K562 (cell line): Measurements from ENCODE around the gene KLF13. TPM values are rescaled to one million over a fixed set of nuclear protein-coding genes. Genes with fewer than 3 reads are reported as not detected.

Experiments used
- ATAC-seq: fragments of 200-7000 bp; cut with Tn5 transposase; 3 replicates; pipeline ENCODE4 v1.9.1; 2020; ENCODE audit warnings: moderate library complexity
- BruUV-seq: library from RNA; stranded (reverse); fragments of 400-500 nt; replicated peaks from 2 replicates; lab custom pipeline; 2021; lab: Mats Ljungman, UMichigan
- CTCF ChIA-PET: fragments of 300-600 bp; formaldehyde crosslinking; extraction: SDS; loops from one replicate; lab custom pipeline; 2021; ENCODE audit warnings: low intra/inter-chr PET ratio; lab: Yijun Ruan, JAX
- POLR2A ChIA-PET: fragments of 300-600, 350-650 bp; sonication (Branson Sonifier 250); formaldehyde crosslinking; extraction: SDS; loops from one replicate; lab custom pipeline; 2021; ENCODE audit warnings: antibody characterized with exemption, inconsistent platforms; lab: Yijun Ruan, JAX
- DNase-seq, 4 experiments: peaks; one replicate each; pipeline versions ENCODE4 v3.0.0 to v3.0.0-alpha.2; 2011 to 2018; ENCODE audit warnings: low spot score in 3 of 4, mixed read lengths in 3 of 4; ENCODE audit errors: extremely low read depth in 1 of 4
- FAIRE-seq: peaks from 2 replicates; lab custom pipeline; 2011; peaks lifted over from hg19 to GRCh38; lab: Jason Lieb, UNC
- H2AFZ ChIP-seq: 2 replicates; pipeline ENCODE4 v1.6.0; 2011; ENCODE audit warnings: low read depth, low read length, control low read depth, inconsistent platforms
- H3K27ac ChIP-seq: fragments of 200-600 bp; 3 replicates; pipeline ENCODE4 v1.8.0; 2011; ENCODE audit warnings: low read depth, mild to moderate bottlenecking, control low read depth, inconsistent platforms, low read length, moderate library complexity, mixed read lengths; ENCODE audit errors: extremely low read depth
- H3K27me3 ChIP-seq, 2 experiments: fragments of 300-600 bp in 1 of 2; 2 replicates in 1 of 2; 3 replicates in 1 of 2; pipeline versions ENCODE4 v1.6.0 to v1.8.0; 2011; ENCODE audit warnings: inconsistent platforms in 2 of 2, low read length in 2 of 2, mild to moderate bottlenecking in 1 of 2, mixed read lengths in 1 of 2, moderate library complexity in 1 of 2; ENCODE audit not compliant: control insufficient read depth in 2 of 2, insufficient read depth in 2 of 2
- H3K36me3 ChIP-seq: fragments of 300-600 bp; 3 replicates; pipeline ENCODE4 v1.8.0; 2011; ENCODE audit warnings: mild to moderate bottlenecking, low read length, inconsistent platforms; ENCODE audit not compliant: control insufficient read depth, insufficient read depth
- H3K4me1 ChIP-seq, 2 experiments: fragments of 200-600 bp in 1 of 2; replicated peaks in 1 of 2; 2 replicates in 1 of 2; 3 replicates in 1 of 2; pipeline versions ENCODE4 v1.5.1 to v1.8.0; 2011; ENCODE audit warnings: inconsistent platforms in 2 of 2, low read length in 2 of 2, mild to moderate bottlenecking in 1 of 2, mixed read lengths in 1 of 2, moderate library complexity in 1 of 2; ENCODE audit not compliant: control insufficient read depth in 2 of 2, insufficient read depth in 2 of 2
- H3K4me2 ChIP-seq: 2 replicates; pipeline ENCODE4 v1.6.1; 2011; ENCODE audit warnings: low read length, control low read depth, inconsistent platforms, mixed read lengths; ENCODE audit not compliant: insufficient read depth
- H3K4me3 ChIP-seq: fragments of 200-600 bp; sonication (generic), shearing (Covaris generic); 2 replicates; pipeline ENCODE4 v1.5.1; 2016; ENCODE audit warnings: control low read depth, inconsistent platforms
- H3K79me2 ChIP-seq: fragments of 200-600 bp; 3 replicates; pipeline ENCODE4 v1.8.0; 2011; ENCODE audit warnings: low read length, inconsistent platforms; ENCODE audit not compliant: control insufficient read depth, insufficient read depth
- H3K9ac ChIP-seq, 2 experiments: 2 replicates each; pipeline versions ENCODE4 v1.6.0 to v1.6.1; 2011; ENCODE audit warnings: low read depth in 2 of 2, low read length in 2 of 2, control low read depth in 1 of 2, inconsistent platforms in 1 of 2, mild to moderate bottlenecking in 1 of 2, mixed read lengths in 1 of 2; ENCODE audit not compliant: insufficient read depth in 1 of 2
- H3K9me1 ChIP-seq: one replicate; pipeline ENCODE4 v1.6.0; 2011; ENCODE audit warnings: inconsistent platforms, mild to moderate bottlenecking, low read length, moderate library complexity; ENCODE audit not compliant: control insufficient read depth, insufficient read depth
- H3K9me3 ChIP-seq: replicated peaks from 2 replicates; pipeline ENCODE4 v1.5.1; 2011; ENCODE audit warnings: low read depth, low read length, inconsistent platforms; ENCODE audit not compliant: control insufficient read depth, insufficient read depth
- H4K20me1 ChIP-seq: replicated peaks from 2 replicates; pipeline ENCODE4 v1.6.1; 2011; ENCODE audit warnings: low read length, inconsistent platforms, mixed read lengths; ENCODE audit not compliant: control insufficient read depth, insufficient read depth
- EHMT2 ChIP-seq: fragments of 450-650 bp; IDR thresholded peaks from 2 replicates; pipeline ENCODE4 v1.6.1; 2018; ENCODE audit warnings: antibody characterized with exemption
- HEY1 ChIP-seq: fragments of 250-450 bp; sonication (Bioruptor Pico); IDR thresholded peaks from 2 replicates; pipeline ENCODE4 v1.5.0; 2020; ENCODE audit warnings: mild to moderate bottlenecking, moderate library complexity, borderline replicate concordance
- PCBP1 ChIP-seq: fragments of 200-400 bp; formaldehyde crosslinking; IDR thresholded peaks from 2 replicates; pipeline ENCODE4 v1.6.1; 2018; ENCODE audit warnings: mild to moderate bottlenecking, low read depth, low read length; ENCODE audit not compliant: poor library complexity, severe bottlenecking
- THRA ChIP-seq: fragments of 450-650 bp; IDR thresholded peaks from 2 replicates; pipeline ENCODE4 v1.6.1; 2017; ENCODE audit warnings: mild to moderate bottlenecking, moderate library complexity
- TSC22D4 ChIP-seq: fragments of 450-650 bp; IDR thresholded peaks from 2 replicates; pipeline ENCODE4 v1.6.1; 2016; ENCODE audit warnings: missing genetic modification characterization, missing biosample characterization, control low read depth
- ZC3H11A ChIP-seq: IDR thresholded peaks from 2 replicates; pipeline ENCODE4 v1.6.1; 2012; ENCODE audit warnings: low read depth, low read length, improper control_type of control experiment
- ZNF140 ChIP-seq: fragments of 250-450 bp; sonication (Bioruptor Pico); IDR thresholded peaks from 2 replicates; pipeline ENCODE4 v1.8.0; 2021; ENCODE audit warnings: moderate library complexity, mild to moderate bottlenecking, inconsistent platforms
- ZNF239 ChIP-seq: fragments of 250-450 bp; sonication (Bioruptor Pico); IDR thresholded peaks from 2 replicates; pipeline ENCODE4 v1.4.0; 2020; ENCODE audit warnings: mild to moderate bottlenecking
- ZNF75A ChIP-seq: fragments of 450-650 bp; formaldehyde crosslinking; IDR thresholded peaks from 2 replicates; pipeline ENCODE4 v1.4.0; 2020; ENCODE audit warnings: mild to moderate bottlenecking
- WGBS: fragments of 100-300 bp; shearing (Covaris generic); methylation state at CpG from one replicate; pipeline ENCODE4 v1.1.6; 2016; ENCODE audit warnings: low coverage, mixed read lengths; ENCODE audit not compliant: insufficient coverage; ENCODE audit errors: missing lambda C conversion rate; 5-methylcytosine and 5-hydroxymethylcytosine counted together
- in situ Hi-C: fragments of 300-500 bp; cut with MboI; formaldehyde crosslinking; loops from 4 replicates; pipeline ENCODE4 v1.15.0; 2018; ENCODE audit warnings: inconsistent platforms, mixed read lengths
- intact Hi-C: fragments of 100-400 bp; cut with micrococcal nuclease; formaldehyde crosslinking; loops from 2 replicates; pipeline ENCODE4 v1.14.2; 2022
- polyA plus RNA-seq, 8 experiments: library from polyadenylated mRNA; depleted of rRNA in 4 of 8; stranded (reverse) in 5 of 8; unstranded in 3 of 8; fragments of >200 nt; fragmentation: Nextera tagmentation in 2 of 8; fragmentation: Illumina TruSeq in 1 of 8; extraction: Ambion mirVana in 2 of 8; extraction: Trizol in 1 of 8; gene quantifications; 2 replicates each; pipeline versions ENCODE4 v1.2.1 to v1.2.3, GENCODE V29; 2011 to 2014; ENCODE audit warnings: inconsistent platforms in 1 of 8, missing spikeins in 1 of 8
- total RNA-seq, 7 experiments: library from RNA; depleted of rRNA in 6 of 7; stranded (reverse); fragments of >200 nt in 6 of 7; fragmentation: Illumina TruSeq in 2 of 7; extraction: Trizol in 2 of 7; gene quantifications; 2 replicates each; pipeline versions ENCODE4 v1.2.1 to v1.2.3, GENCODE V29; 2011 to 2021; ENCODE audit warnings: low replicate concordance in 1 of 7

Gene KLF13
- total and polyA plus RNA-seq, 9 of the 15 experiments (the other 6 are each of a cell fraction or from before 2014, with no cell fraction given) = 1.8 to 10.5 (median 4.8) TPM

GRCh38 chr15:31294067-31294466, 32.6 kb upstream of the KLF13 start:
- TF ChIP-seq ZNF75A (no peak), ZNF140 (CRISPR knock-in tag) (no peak), TSC22D4 (tag) (no peak), HEY1 (CRISPR knock-in tag) (no peak), PCBP1 (no peak), EHMT2 (no peak), ZNF239 (CRISPR knock-in tag) (no peak), ZC3H11A (no peak), THRA (no peak)
- H4K20me1 ChIP-seq = 0 out of 2 replicates have a peak, but pooled peaks cover 7% of the 10 kb centered on the region
- H3K79me2 ChIP-seq = no peaks in the 10 kb centered on the region
- H3K4me1 ChIP-seq = peaks cover 6 to 7% of the 10 kb centered on the region in 2 experiments; a peak in 4 of 5 replicates
- no peak overlapping the region for H3K4me3 ChIP-seq
- intact Hi-C loops (no loop called here), in situ Hi-C loops (no loop called here)
- no TSS peak for BruUV-seq
- WGBS = 3% methylated on average over 2 of the region's 2 CpGs
- no peak overlapping the region for H3K9ac ChIP-seq
- ATAC-seq (no peak), DNase-seq (no peak), FAIRE-seq (no peak)
- POLR2A ChIA-PET = no interaction called here
- no peaks in the 10 kb centered on the region for H3K9me3 ChIP-seq
- CTCF ChIA-PET = no interaction called here
- no peaks in the 10 kb centered on the region for H3K36me3 ChIP-seq
- H2AFZ ChIP-seq = no peak overlapping the region
- no peak overlapping the region for H3K27ac ChIP-seq
- peaks cover 10 to 28% of the 10 kb centered on the region in 2 experiments; a peak in 4 of 5 replicates for H3K27me3 ChIP-seq
- H3K4me2 ChIP-seq = no peak overlapping the region
- H3K9me1 ChIP-seq = peaks cover 3% of the 10 kb centered on the region
